Testis (tissue), 3 donors: ENCODE measurements around the gene ABHD17A. TPM values are rescaled to one million over a fixed set of nuclear protein-coding genes. Genes with fewer than 3 reads are reported as not detected.

Experiments
- DNase-seq: peaks from one replicate; pipeline ENCODE4 v3.0.0-alpha.2; 2019
- H3K27ac ChIP-seq, 2 donors: fragments of 200-600 bp; sonication (generic); one replicate each; pipeline ENCODE4 v1.5.1; 2019
- H3K27me3 ChIP-seq: fragments of 200-600 bp; sonication (generic); one replicate; pipeline ENCODE4 v1.5.1; 2019
- H3K36me3 ChIP-seq: fragments of 200-600 bp; sonication (generic); one replicate; pipeline ENCODE4 v1.5.1; 2017; ENCODE audit warnings: low read depth; ENCODE audit errors: missing control alignments
- H3K4me1 ChIP-seq: fragments of 200-600 bp; sonication (generic); one replicate; pipeline ENCODE4 v1.5.1; 2019
- H3K4me3 ChIP-seq, 2 donors: fragments of 200-600 bp; sonication (generic); one replicate each; pipeline ENCODE4 v1.5.1; 2017 to 2019
- H3K9me3 ChIP-seq: fragments of 200-600 bp; sonication (generic); one replicate; pipeline ENCODE4 v1.5.1; 2017
- CTCF ChIP-seq, 3 experiments: fragments of 450-650 bp in 2 of 3; fragments of 200-600 bp in 1 of 3; sonication (generic) in 1 of 3; IDR thresholded peaks; one replicate each; pipeline ENCODE4 v1.5.1; 2016 to 2019; ENCODE audit warnings: antibody characterized with exemption in 3 of 3, mild to moderate bottlenecking in 2 of 3, moderate library complexity in 1 of 3
- POLR2A ChIP-seq: fragments of 450-650 bp; IDR thresholded peaks from one replicate; pipeline ENCODE4 v1.6.1; 2017; ENCODE audit warnings: antibody characterized with exemption, mild to moderate bottlenecking, moderate library complexity
- WGBS, 2 donors: methylation state at CpG; one replicate each; pipeline ENCODE4 v1.1.5; 2018; 5-methylcytosine and 5-hydroxymethylcytosine counted together
- intact Hi-C: fragments of 100-400 bp; cut with DNase I; formaldehyde crosslinking; loops from one replicate; pipeline ENCODE4 v1.15.1; 2023; ENCODE audit warnings: low total_unique reads
- polyA plus RNA-seq: library from polyadenylated mRNA; stranded (reverse); fragments of 350-450 nt; fragmentation: Illumina TruSeq; extraction: RNeasy Lipid Tissue Mini Kit (QIAGEN cat#74804); gene quantifications from one replicate; pipeline ENCODE4 v1.2.3, GENCODE V29; 2014; ENCODE audit warnings: low read depth, low replicate concordance; ENCODE audit not compliant: insufficient read depth
- total RNA-seq, 2 donors: library from RNA; depleted of rRNA; stranded (reverse); fragments of >200 nt; gene quantifications; one replicate each; pipeline ENCODE4 v1.2.3, GENCODE V29; 2016

Gene ABHD17A
- total and polyA plus RNA-seq, 3 donors from 2014 or later, result 51.1 to 140 (median 127) TPM

DNA sequence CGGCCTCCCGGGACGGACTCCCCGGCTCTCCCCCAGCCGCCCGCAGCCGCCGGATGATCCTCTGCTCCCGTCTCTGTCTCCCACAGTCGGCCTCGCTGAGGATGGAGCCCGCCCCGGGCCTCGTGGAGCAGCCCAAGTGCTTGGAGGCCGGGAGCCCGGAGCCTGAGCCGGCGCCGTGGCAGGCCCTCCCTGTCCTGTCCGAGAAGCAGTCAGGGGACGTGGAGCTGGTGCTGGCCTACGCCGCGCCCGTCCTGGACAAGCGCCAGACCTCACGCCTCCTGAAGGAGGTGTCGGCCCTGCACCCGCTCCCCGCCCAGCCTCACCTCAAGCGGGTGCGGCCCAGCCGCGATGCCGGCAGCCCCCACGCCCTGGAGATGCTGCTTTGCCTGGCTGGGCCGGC is 26.7 kb upstream of the ABHD17A start:
- no peak overlapping the region for H3K27ac ChIP-seq
- no peaks in the 10 kb centered on the region for H3K36me3 ChIP-seq
- WGBS, 2 donors, result 57 to 85% methylated on average over 7 to 31 of the region's 37 CpGs
- H3K4me1 ChIP-seq, result peaks cover 11% of the 10 kb centered on the region
- no peak for TF ChIP-seq CTCF (IDR thresholded peaks at IDR 0.05)
- no peak for TF ChIP-seq POLR2A
- no peaks in the 10 kb centered on the region for H3K27me3 ChIP-seq
- intact Hi-C loops, result no loop called here
- H3K4me3 ChIP-seq, result peak overlapping the region; percentile 21 to 31
- H3K9me3 ChIP-seq, result no peaks in the 10 kb centered on the region
- DNase-seq, result no peak

DNA sequence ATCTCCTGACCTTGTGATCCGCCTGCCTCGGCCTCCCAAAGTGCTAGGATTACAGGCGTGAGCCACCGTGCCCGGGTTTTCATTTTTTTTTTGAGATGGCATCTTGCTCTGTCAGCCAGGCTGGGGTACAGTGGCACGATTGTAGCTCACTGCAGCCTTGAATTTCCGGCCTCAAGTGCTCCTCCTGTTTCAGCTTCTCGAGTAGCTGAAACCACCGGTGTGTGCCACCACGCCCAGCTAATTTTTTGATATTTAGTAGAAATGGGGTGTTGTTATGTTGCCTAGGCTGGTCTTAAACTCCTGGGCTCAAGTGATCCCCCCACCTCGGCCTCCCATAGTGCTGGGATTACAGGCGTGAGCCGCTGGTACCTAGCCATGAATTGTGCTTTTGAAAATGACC is 25.8 kb upstream of the ABHD17A start:
- Histone ChIP-seq H3K9me3 (no peaks in the 10 kb centered on the region), H3K27me3 (no peaks in the 10 kb centered on the region), H3K27ac (no peak overlapping the region), H3K4me1 (peaks cover 11% of the 10 kb centered on the region), H3K36me3 (no peaks in the 10 kb centered on the region), H3K4me3 (no peak overlapping the region)
- WGBS, 2 donors, result 89 to 93% methylated on average over 13 of the region's 13 CpGs
- no peak for DNase-seq
- no peak for TF ChIP-seq CTCF (IDR thresholded peaks at IDR 0.05)
- no peak for TF ChIP-seq POLR2A
- intact Hi-C loops, result no loop called here

- H3K4me3 ChIP-seq, result no peak overlapping the region
- intact Hi-C loops, result no loop called here
- no peak overlapping the region for H3K27ac ChIP-seq
- H3K36me3 ChIP-seq, result no peaks in the 10 kb centered on the region
- no peaks in the 10 kb centered on the region for H3K9me3 ChIP-seq
- DNase-seq, result no peak
- 96% methylated on average over 10 of the region's 10 CpGs for WGBS, 2 donors
- H3K27me3 ChIP-seq, result no peaks in the 10 kb centered on the region
- peaks cover 15% of the 10 kb centered on the region for H3K4me1 ChIP-seq
- TF ChIP-seq POLR2A (no peak), CTCF (IDR thresholded peaks at IDR 0.05) (no peak)
Measured at GRCh38 chr19:1910177-1910576, 24.9 kb upstream of the ABHD17A start.

DNA sequence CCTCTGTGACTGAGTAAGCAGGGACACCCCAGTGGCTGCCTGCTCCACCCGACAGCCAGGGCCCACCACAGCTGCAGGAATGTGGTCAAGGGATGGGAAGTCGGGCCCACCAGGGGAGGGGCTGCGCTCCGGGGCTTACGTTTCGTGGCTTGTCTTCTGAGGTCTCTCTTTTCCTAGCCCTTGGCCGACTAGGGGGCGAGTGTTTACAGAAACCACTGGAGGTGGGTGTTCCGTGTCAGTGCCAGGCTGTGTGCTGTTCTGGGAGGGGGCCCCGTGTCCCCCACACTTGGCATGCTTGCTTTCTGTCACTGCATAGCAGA is 24.4 kb upstream of the ABHD17A start:
- intact Hi-C loops, result no loop called here
- H3K27ac ChIP-seq, result no peak overlapping the region
- H3K4me1 ChIP-seq, result peaks cover 15% of the 10 kb centered on the region
- H3K9me3 ChIP-seq, result no peaks in the 10 kb centered on the region
- no peak for DNase-seq
- TF ChIP-seq POLR2A, result no peak
- TF ChIP-seq CTCF (IDR thresholded peaks at IDR 0.05), result no peak
- H3K36me3 ChIP-seq, result no peaks in the 10 kb centered on the region
- H3K27me3 ChIP-seq, result no peaks in the 10 kb centered on the region
- 82 to 83% methylated on average over 1 to 10 of the region's 10 CpGs for WGBS, 2 donors
- no peak overlapping the region for H3K4me3 ChIP-seq

DNA sequence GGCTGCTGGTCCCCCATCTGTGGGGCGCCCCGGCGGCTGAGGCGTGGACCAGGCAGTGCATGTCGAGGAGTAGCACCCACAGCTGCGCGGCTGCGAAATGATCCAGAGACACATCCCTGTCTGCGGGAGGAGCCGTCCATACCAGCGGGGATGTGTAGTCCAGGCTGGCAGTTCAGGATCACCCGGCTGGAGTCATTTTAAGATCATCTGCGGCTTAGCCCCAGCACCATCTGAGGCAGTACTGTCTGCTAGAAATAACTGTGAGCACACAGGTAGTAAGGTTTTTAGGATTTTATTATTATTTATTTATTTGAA is 23.0 kb upstream of the ABHD17A start:
- no peaks in the 10 kb centered on the region for H3K36me3 ChIP-seq
- H3K4me3 ChIP-seq, result no peak overlapping the region
- H3K27me3 ChIP-seq, result no peaks in the 10 kb centered on the region
- peak overlapping the region; percentile 54 to 63 for H3K27ac ChIP-seq
- H3K4me1 ChIP-seq, result peaks cover 15% of the 10 kb centered on the region
- WGBS, 2 donors, result 67 to 100% methylated on average over 1 to 13 of the region's 13 CpGs
- TF ChIP-seq CTCF (IDR thresholded peaks at IDR 0.05) (no peak), POLR2A (no peak)
- DNase-seq, result no peak
- H3K9me3 ChIP-seq, result no peaks in the 10 kb centered on the region
- intact Hi-C loops, result no loop called here
